ENCODE results near the gene IFIT3. TPM values are rescaled to one million over a fixed set of nuclear protein-coding genes. Genes with fewer than 3 reads are reported as not detected.

IFIT3 gene
- total and polyA plus RNA-seq, 2 donors (not counting 1 experiment from before 2014, with no cell fraction given): 33.5 to 62.9 TPM

- Histone ChIP-seq H3K4me2 (ENCODE audit: extremely low read depth, insufficient read depth, low read length) (no peak overlapping the region), H3K27me3 (ENCODE audit: control insufficient read depth, insufficient read depth, low read length) (no peaks in the 10 kb centered on the region), H3K9ac (ENCODE audit: insufficient read depth, low read length) (no peak overlapping the region), H2AFZ (ENCODE audit: low read length) (no peak overlapping the region), H4K20me1 (ENCODE audit: control insufficient read depth, extremely low read depth, insufficient read depth, low read length) (no peaks in the 10 kb centered on the region), H3K4me3 (replicated peaks in 1 of 4; ENCODE audit: control extremely low read depth in 1 of 4, insufficient read depth in 1 of 4, low read depth in 3 of 4, low read length in 4 of 4) (no peak overlapping the region), H3K79me2 (ENCODE audit: control insufficient read depth, insufficient read depth, low read length) (no peaks in the 10 kb centered on the region), H3K27ac (ENCODE audit: insufficient read depth, low read length) (no peak overlapping the region), H3K9me3 (ENCODE audit: control insufficient read depth, insufficient read depth, low read depth, low read length) (no peaks in the 10 kb centered on the region), H3K36me3 (ENCODE audit: control insufficient read depth, insufficient read depth, low read length) (no peaks in the 10 kb centered on the region), H3K4me1 (ENCODE audit: control insufficient read depth, extremely low read depth, insufficient read depth, low read length) (no peaks in the 10 kb centered on the region)
- DNase-seq (ENCODE audit: low read depth in 2 of 2): no peak
- no peak for TF ChIP-seq CTCF (conservative IDR thresholded peaks at IDR 0.05 in 1 of 2, IDR thresholded peaks at IDR 0.05 in 1 of 2; ENCODE audit: low read depth in 1 of 2, low read length in 2 of 2)
- TF ChIP-seq EZH2 (IDR thresholded peaks at IDR 0.05; ENCODE audit: low read length, missing control alignments): no peak
These were observed 21.1 kb upstream of the IFIT3 start for GRCh38 chr10:89306434-89307268.

- Histone ChIP-seq H4K20me1 (ENCODE audit: control insufficient read depth, extremely low read depth, insufficient read depth, low read length) (no peaks in the 10 kb centered on the region), H3K4me3 (replicated peaks in 1 of 4; ENCODE audit: control extremely low read depth in 1 of 4, insufficient read depth in 1 of 4, low read depth in 3 of 4, low read length in 4 of 4) (no peak overlapping the region), H3K79me2 (ENCODE audit: control insufficient read depth, insufficient read depth, low read length) (no peaks in the 10 kb centered on the region), H3K4me1 (ENCODE audit: control insufficient read depth, extremely low read depth, insufficient read depth, low read length) (no peaks in the 10 kb centered on the region), H3K27ac (ENCODE audit: insufficient read depth, low read length) (no peak overlapping the region), H3K4me2 (ENCODE audit: extremely low read depth, insufficient read depth, low read length) (no peak overlapping the region), H3K36me3 (ENCODE audit: control insufficient read depth, insufficient read depth, low read length) (no peaks in the 10 kb centered on the region), H3K9me3 (ENCODE audit: control insufficient read depth, insufficient read depth, low read depth, low read length) (no peaks in the 10 kb centered on the region), H2AFZ (ENCODE audit: low read length) (no peak overlapping the region), H3K27me3 (ENCODE audit: control insufficient read depth, insufficient read depth, low read length) (no peaks in the 10 kb centered on the region), H3K9ac (ENCODE audit: insufficient read depth, low read length) (no peak overlapping the region)
- peak in 1 of 2 donors; percentile 10 for DNase-seq (ENCODE audit: low read depth in 2 of 2)
- no peak for TF ChIP-seq EZH2 (IDR thresholded peaks at IDR 0.05; ENCODE audit: low read length, missing control alignments)
- TF ChIP-seq CTCF (conservative IDR thresholded peaks at IDR 0.05 in 1 of 2, IDR thresholded peaks at IDR 0.05 in 1 of 2; ENCODE audit: low read depth in 1 of 2, low read length in 2 of 2): no peak
These were observed 20.6 kb upstream of the IFIT3 start for GRCh38 chr10:89307269-89307577.

- DNase-seq (ENCODE audit: low read depth in 2 of 2): no peak
- Histone ChIP-seq H3K27me3 (ENCODE audit: control insufficient read depth, insufficient read depth, low read length) (no peaks in the 10 kb centered on the region), H3K36me3 (ENCODE audit: control insufficient read depth, insufficient read depth, low read length) (no peaks in the 10 kb centered on the region), H3K4me1 (ENCODE audit: control insufficient read depth, extremely low read depth, insufficient read depth, low read length) (no peaks in the 10 kb centered on the region), H4K20me1 (ENCODE audit: control insufficient read depth, extremely low read depth, insufficient read depth, low read length) (no peaks in the 10 kb centered on the region), H3K9me3 (ENCODE audit: control insufficient read depth, insufficient read depth, low read depth, low read length) (no peaks in the 10 kb centered on the region), H3K4me3 (replicated peaks in 1 of 4; ENCODE audit: control extremely low read depth in 1 of 4, insufficient read depth in 1 of 4, low read depth in 3 of 4, low read length in 4 of 4) (no peak overlapping the region), H3K4me2 (ENCODE audit: extremely low read depth, insufficient read depth, low read length) (no peak overlapping the region), H3K9ac (ENCODE audit: insufficient read depth, low read length) (no peak overlapping the region), H3K79me2 (ENCODE audit: control insufficient read depth, insufficient read depth, low read length) (no peaks in the 10 kb centered on the region), H2AFZ (ENCODE audit: low read length) (no peak overlapping the region), H3K27ac (ENCODE audit: insufficient read depth, low read length) (no peak overlapping the region)
- TF ChIP-seq EZH2 (IDR thresholded peaks at IDR 0.05; ENCODE audit: low read length, missing control alignments): no peak
- no peak for TF ChIP-seq CTCF (conservative IDR thresholded peaks at IDR 0.05 in 1 of 2, IDR thresholded peaks at IDR 0.05 in 1 of 2; ENCODE audit: low read depth in 1 of 2, low read length in 2 of 2)
These were observed 19.5 kb upstream of the IFIT3 start for GRCh38 chr10:89308266-89308665.

Measured in fibroblast of lung (primary cell).